Vagina (tissue), 2 donors: ENCODE measurements around the gene ADARB2. TPM values are rescaled to one million over a fixed set of nuclear protein-coding genes. Genes with fewer than 3 reads are reported as not detected.

ENCODE experiments used
- DNase-seq, 2 donors: peaks; one replicate each; pipeline ENCODE4 v3.0.0-alpha.2; 2017; ENCODE audit errors: extremely low spot score in 2 of 2
- H3K27ac ChIP-seq: fragments of 200-600 bp; sonication (generic); one replicate; pipeline ENCODE4 v1.5.1; 2019
- H3K27me3 ChIP-seq: fragments of 200-600 bp; sonication (generic); one replicate; pipeline ENCODE4 v1.5.1; 2019
- H3K36me3 ChIP-seq, 2 donors: fragments of 200-600 bp; sonication (generic); one replicate each; pipeline ENCODE4 v1.5.1; 2017 to 2019
- H3K4me1 ChIP-seq: fragments of 200-600 bp; sonication (generic); one replicate; pipeline ENCODE4 v1.5.1; 2019
- H3K4me3 ChIP-seq, 2 donors: fragments of 200-600 bp; sonication (generic); 1 replicate in 1 of 2; 2 replicates in 1 of 2; pipeline ENCODE4 v1.5.1; 2016 to 2019
- H3K9me3 ChIP-seq: fragments of 200-600 bp; sonication (generic); one replicate; pipeline ENCODE4 v1.5.1; 2019
- POLR2A ChIP-seq, 2 donors: fragments of 450-650 bp; IDR thresholded peaks; one replicate each; pipeline ENCODE4 v1.6.1; 2017; ENCODE audit warnings: antibody characterized with exemption in 2 of 2, mild to moderate bottlenecking in 2 of 2, moderate library complexity in 2 of 2
- POLR2AphosphoS5 ChIP-seq, 2 donors: sonication (generic); formaldehyde crosslinking; IDR thresholded peaks; one replicate each; pipeline ENCODE4 v1.9.0; 2017; ENCODE audit warnings: antibody characterized with exemption in 2 of 2, mild to moderate bottlenecking in 2 of 2, low read depth in 1 of 2; ENCODE audit not compliant: insufficient read depth in 1 of 2
- intact Hi-C: fragments of 100-400 bp; cut with DNase I; formaldehyde crosslinking; loops from one replicate; pipeline ENCODE4 v1.15.1; 2023
- total RNA-seq: library from RNA; depleted of rRNA; stranded (reverse); fragments of >200 nt; gene quantifications from one replicate; pipeline ENCODE4 v1.2.3, GENCODE V29; 2016
- TF ChIP-seq, protein P1 (sequence below), 3 experiments: fragments of 450-650 bp in 2 of 3; fragments of 200-600 bp in 1 of 3; sonication (generic) in 1 of 3; IDR thresholded peaks; one replicate each; pipeline ENCODE4 v1.5.1; 2017 to 2019; ENCODE audit warnings: antibody characterized with exemption in 3 of 3, mild to moderate bottlenecking in 2 of 3, moderate library complexity in 2 of 3

ADARB2 gene
- total RNA-seq, 1 donor from 2014 or later: 3.4 TPM

DNA sequence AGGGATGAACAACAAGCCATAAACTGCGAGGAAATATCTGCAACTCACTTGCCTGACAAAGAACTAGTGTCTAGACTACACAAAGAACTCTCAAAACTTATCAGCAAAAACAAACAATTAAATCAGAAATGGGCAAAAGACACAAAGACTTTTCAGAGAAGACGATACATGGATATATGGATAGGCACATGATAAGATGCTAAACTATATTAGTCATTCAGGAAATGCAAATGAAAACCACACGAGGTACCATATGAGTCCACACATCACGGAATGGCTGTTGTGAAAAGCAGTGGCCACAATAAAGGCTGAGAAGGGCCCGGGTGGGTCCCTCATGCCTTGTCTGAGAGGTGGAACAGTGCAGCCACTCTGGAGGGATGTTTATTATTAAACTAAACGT lies 413.4 kb downstream of the ADARB2 start:
- DNase-seq: no peak
- Histone ChIP-seq H3K4me3 (no peak overlapping the region), H3K27ac (no peak overlapping the region), H3K9me3 (no peaks in the 10 kb centered on the region), H3K27me3 (no peaks in the 10 kb centered on the region), H3K4me1 (no peaks in the 10 kb centered on the region), H3K36me3 (no peaks in the 10 kb centered on the region)
- TF ChIP-seq, protein P1, sequence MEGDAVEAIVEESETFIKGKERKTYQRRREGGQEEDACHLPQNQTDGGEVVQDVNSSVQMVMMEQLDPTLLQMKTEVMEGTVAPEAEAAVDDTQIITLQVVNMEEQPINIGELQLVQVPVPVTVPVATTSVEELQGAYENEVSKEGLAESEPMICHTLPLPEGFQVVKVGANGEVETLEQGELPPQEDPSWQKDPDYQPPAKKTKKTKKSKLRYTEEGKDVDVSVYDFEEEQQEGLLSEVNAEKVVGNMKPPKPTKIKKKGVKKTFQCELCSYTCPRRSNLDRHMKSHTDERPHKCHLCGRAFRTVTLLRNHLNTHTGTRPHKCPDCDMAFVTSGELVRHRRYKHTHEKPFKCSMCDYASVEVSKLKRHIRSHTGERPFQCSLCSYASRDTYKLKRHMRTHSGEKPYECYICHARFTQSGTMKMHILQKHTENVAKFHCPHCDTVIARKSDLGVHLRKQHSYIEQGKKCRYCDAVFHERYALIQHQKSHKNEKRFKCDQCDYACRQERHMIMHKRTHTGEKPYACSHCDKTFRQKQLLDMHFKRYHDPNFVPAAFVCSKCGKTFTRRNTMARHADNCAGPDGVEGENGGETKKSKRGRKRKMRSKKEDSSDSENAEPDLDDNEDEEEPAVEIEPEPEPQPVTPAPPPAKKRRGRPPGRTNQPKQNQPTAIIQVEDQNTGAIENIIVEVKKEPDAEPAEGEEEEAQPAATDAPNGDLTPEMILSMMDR (IDR thresholded peaks at IDR 0.05): no peak
- TF ChIP-seq POLR2A (IDR thresholded peaks at IDR 0.05): no peak
- intact Hi-C loops: no loop called here

DNA sequence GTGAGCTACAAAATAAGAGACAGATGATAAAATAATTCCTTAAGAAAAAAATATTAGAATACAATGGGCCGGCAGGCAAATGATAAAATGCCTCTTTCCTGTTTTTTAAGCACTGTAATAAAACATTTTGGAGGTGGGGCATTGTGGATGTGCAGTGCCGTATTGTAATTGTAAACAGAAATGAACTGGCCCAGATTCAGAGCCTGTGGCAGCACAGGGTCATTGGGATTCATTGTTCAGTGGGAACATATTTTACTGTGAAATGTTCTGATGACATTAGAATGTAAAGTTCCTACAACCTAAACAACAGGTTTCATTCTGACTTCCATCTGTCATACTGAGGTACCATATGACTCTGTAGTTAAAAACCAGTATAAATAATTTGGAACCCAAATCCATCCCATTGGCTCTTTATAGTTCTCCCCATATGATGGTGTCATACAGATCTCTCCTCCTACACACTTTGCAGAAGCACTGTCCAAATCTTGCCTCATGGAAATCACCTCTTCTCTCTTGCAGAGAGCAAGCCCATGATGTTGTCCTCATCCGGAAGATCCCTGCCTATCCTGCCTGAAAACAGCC lies 416.5 kb downstream of the ADARB2 start:
- Histone ChIP-seq H3K4me3 (no peak overlapping the region), H3K27me3 (no peaks in the 10 kb centered on the region), H3K9me3 (no peaks in the 10 kb centered on the region), H3K36me3 (no peaks in the 10 kb centered on the region), H3K4me1 (no peaks in the 10 kb centered on the region), H3K27ac (no peak overlapping the region)
- TF ChIP-seq POLR2A (IDR thresholded peaks at IDR 0.05): no peak
- TF ChIP-seq, protein P1 (IDR thresholded peaks at IDR 0.05): no peak
- no peak for TF ChIP-seq POLR2AphosphoS5 (IDR thresholded peaks at IDR 0.05; ENCODE audit: insufficient read depth in 1 of 2, low read depth in 1 of 2)
- DNase-seq: no peak
- intact Hi-C loops: no loop called here

DNA sequence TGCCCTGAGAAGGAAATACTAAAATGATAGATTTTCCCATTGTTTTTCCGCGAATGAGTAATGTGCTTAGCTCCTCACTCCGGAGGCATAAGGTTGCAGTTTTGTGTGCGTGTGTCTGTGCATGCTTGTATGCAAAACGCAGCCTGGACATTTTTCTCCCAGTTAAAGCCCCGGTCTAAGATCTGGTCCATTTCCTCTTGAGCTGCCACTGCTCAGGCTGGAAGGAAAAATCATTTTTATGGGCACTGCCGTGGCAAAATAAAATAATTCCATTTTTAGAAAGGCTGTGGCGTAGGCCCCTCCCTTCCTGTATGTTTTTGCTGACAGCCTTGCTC lies 420.5 kb downstream of the ADARB2 start:
- H3K4me1 ChIP-seq: no peaks in the 10 kb centered on the region
- no peaks in the 10 kb centered on the region for H3K27me3 ChIP-seq
- no peak overlapping the region for H3K4me3 ChIP-seq
- no peak overlapping the region for H3K27ac ChIP-seq
- TF ChIP-seq POLR2AphosphoS5 (IDR thresholded peaks at IDR 0.05; ENCODE audit: insufficient read depth in 1 of 2, low read depth in 1 of 2) (no peak), POLR2A (IDR thresholded peaks at IDR 0.05) (no peak)
- TF ChIP-seq, protein P1 (IDR thresholded peaks at IDR 0.05): no peak
- no peaks in the 10 kb centered on the region for H3K9me3 ChIP-seq
- no peak for DNase-seq
- intact Hi-C loops: loop anchor here (10.0 kb wide), 1 partner anchor 1478 kb away; no protein-coding TSS in a partner anchor
- H3K36me3 ChIP-seq: no peaks in the 10 kb centered on the region

DNA sequence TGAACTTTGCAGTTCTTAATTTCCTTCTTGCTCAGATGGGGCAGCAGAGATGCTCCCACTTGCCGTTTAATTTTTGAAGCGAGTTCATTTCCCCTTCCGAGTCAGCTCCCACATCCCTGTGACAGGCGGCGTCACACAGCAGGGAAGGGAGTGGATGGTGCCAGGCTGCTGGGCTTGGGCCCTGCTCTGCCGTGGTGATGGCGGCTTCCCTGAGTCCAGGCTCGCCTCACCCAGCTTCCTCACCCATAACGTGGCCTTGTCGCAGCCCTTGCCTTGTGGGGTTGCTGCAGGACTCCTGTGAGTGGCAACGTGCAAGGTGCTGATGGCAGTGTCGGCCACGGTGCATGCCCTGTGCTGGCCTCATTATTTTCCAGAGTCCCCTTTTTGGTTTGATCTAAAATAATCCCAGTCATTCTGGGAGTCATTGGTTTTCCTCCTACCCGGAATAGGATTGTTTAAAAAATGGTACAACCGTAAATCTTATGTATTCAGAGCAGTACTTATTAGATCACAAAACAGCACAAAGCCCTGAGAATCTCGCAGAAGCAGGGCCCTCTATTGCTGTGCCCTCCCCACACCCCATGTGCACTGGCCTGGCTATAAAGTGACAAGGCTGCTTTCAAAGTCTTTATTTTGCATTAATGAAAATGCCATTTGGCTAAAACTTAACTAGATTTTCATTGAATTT lies 421.1 kb downstream of the ADARB2 start:
- Histone ChIP-seq H3K4me1 (no peaks in the 10 kb centered on the region), H3K9me3 (no peaks in the 10 kb centered on the region), H3K27me3 (no peaks in the 10 kb centered on the region), H3K36me3 (no peaks in the 10 kb centered on the region), H3K4me3 (no peak overlapping the region), H3K27ac (no peak overlapping the region)
- intact Hi-C loops: loop anchor here (10.0 kb wide), 1 partner anchor 1479 kb away; no protein-coding TSS in a partner anchor
- no peak for DNase-seq
- no peak for TF ChIP-seq POLR2AphosphoS5 (IDR thresholded peaks at IDR 0.05; ENCODE audit: insufficient read depth in 1 of 2, low read depth in 1 of 2)
- TF ChIP-seq, protein P1 (IDR thresholded peaks at IDR 0.05): no peak
- TF ChIP-seq POLR2A (IDR thresholded peaks at IDR 0.05): no peak

DNA sequence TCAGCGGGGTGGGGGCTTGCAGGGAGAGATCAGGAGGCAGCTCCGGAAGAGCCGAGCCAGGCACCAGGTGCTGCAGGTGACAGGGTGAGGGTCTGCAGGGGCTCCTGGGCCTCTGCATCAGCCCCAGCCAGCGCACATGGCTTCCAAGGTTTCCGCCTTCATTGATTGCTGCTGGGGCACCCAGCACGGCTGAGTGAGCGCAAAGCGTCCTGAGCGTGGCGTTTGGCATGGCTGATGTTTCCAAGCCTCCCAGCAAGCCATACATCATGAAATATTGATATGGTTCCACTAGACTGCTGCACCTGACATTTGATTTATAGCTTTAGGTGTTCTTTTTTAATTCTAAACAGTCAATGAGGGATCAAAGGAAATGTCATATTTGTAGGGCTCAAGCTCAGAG lies 422.1 kb downstream of the ADARB2 start:
- DNase-seq: no peak
- Histone ChIP-seq H3K27me3 (no peaks in the 10 kb centered on the region), H3K4me3 (no peak overlapping the region), H3K27ac (no peak overlapping the region), H3K4me1 (no peaks in the 10 kb centered on the region), H3K36me3 (no peaks in the 10 kb centered on the region), H3K9me3 (no peaks in the 10 kb centered on the region)
- TF ChIP-seq POLR2AphosphoS5 (IDR thresholded peaks at IDR 0.05; ENCODE audit: insufficient read depth in 1 of 2, low read depth in 1 of 2): no peak
- no peak for TF ChIP-seq POLR2A (IDR thresholded peaks at IDR 0.05)
- TF ChIP-seq, protein P1 (IDR thresholded peaks at IDR 0.05): no peak
- intact Hi-C loops: loop anchor here (10.0 kb wide), 1 partner anchor 1480 kb away; no protein-coding TSS in a partner anchor
